Epithelial cell of umbilical artery (primary cell): ENCODE measurements around the gene VWA3B. TPM values are rescaled to one million over a fixed set of nuclear protein-coding genes. Genes with fewer than 3 reads are reported as not detected.

Experiments
- total RNA-seq: library from RNA; depleted of rRNA; stranded (reverse); fragments of >200 nt; gene quantifications from 2 replicates; pipeline ENCODE4 v1.2.3, GENCODE V29; 2014

The VWA3B gene, protein sequence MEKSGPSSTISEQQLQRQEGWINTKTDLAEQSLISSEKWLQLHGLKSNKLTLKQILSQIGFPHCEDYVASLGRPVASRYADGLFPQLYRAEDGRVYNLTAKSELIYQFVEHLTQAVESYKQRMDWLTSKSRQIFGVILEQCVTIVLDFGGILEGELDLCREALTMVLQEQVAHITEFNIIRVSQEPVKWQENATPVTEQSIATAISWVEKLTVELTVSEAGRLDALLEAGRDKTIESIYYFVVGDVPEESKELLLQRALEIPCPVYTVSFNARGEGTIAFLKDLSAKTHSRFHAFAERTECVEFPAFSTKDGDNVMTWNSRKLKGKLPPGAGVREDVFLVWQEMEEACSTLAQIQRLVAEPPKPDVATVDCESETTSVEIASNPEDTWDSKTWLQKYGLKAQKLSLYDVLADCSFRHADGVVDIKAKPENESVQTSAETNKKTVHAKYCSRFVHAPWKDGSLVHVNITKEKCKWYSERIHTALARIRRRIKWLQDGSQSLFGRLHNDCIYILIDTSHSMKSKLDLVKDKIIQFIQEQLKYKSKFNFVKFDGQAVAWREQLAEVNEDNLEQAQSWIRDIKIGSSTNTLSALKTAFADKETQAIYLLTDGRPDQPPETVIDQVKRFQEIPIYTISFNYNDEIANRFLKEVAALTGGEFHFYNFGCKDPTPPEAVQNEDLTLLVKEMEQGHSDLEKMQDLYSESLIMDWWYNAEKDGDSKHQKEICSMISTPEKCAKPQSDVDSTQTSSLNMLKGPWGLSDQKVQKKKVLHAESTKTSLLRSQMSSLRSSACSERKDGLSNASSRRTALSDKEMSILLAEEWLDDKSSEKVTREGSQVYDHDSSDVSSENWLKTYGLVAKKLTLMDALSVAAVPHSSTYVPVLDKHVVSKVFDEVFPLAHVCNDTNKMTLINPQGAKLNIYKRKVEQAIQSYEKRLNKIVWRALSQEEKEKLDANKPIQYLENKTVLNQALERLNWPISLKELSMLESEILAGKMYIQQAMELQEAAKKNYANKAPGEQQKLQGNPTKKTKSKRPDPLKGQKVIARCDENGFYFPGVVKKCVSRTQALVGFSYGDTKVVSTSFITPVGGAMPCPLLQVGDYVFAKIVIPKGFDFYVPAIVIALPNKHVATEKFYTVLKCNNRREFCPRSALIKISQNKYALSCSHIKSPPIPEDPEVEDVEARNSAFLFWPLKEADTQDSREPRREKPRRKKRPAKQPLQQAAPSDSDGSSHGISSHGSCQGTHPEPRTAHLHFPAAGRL (N-terminal part only)
- total RNA-seq, result not detected in 2 replicates

GRCh38 chr2:98086491-98087446, at the start of gene VWA3B:
TSS of gene VWA3B (plus strand) at chr2:98087167. CDS start at chr2:98093093, 5,926 bp downstream.

GRCh38 chr2:98346311-98347236, 259.6 kb downstream of the VWA3B start, which contains the start of gene CNGA3:
TSS of gene CNGA3 (plus strand) at chr2:98346456. CDS start at chr2:98369976, 23,520 bp downstream.

Other genes with a start within 250 kb of the VWA3B start
- gene TMEM131, start 91.2 kb upstream of the VWA3B start, total RNA-seq, result 11.0 and 14.0 TPM in 2 replicates